Activated T-helper 9 cell treated with anti-CD3 and anti-CD28 coated beads, Interleukin-2, amount 50 U/mL, for 16 hours (primary cell): ENCODE measurements around the gene SULT1C4.
"Not testable (repeated sequence)": the region's sequence is repeated elsewhere in the genome, so short reads cannot be mapped to it uniquely, and the experiment has no call there.

Source experiments
- DNase-seq: peaks from one replicate; pipeline ENCODE4 v3.0.0-alpha.2; 2020; ENCODE audit warnings: low read depth

Gene SULT1C4

GRCh38 chr2:108413711-108414095 lies 35.9 kb downstream of the SULT1C4 start:
- no peak for DNase-seq

- no peak for DNase-seq
Observed at GRCh38 chr2:108414256-108414876, 36.6 kb downstream of the SULT1C4 start.

- DNase-seq: no peak
Observed at GRCh38 chr2:108414945-108415344, 37.2 kb downstream of the SULT1C4 start.

GRCh38 chr2:108417254-108417653 lies 39.5 kb downstream of the SULT1C4 start:
- no peak for DNase-seq

- DNase-seq: no peak
Observed at GRCh38 chr2:108418416-108418815, 40.7 kb downstream of the SULT1C4 start.

- no peak for DNase-seq
Observed at GRCh38 chr2:108423067-108423466, 45.3 kb downstream of the SULT1C4 start.

- no peak for DNase-seq
Observed at GRCh38 chr2:108423502-108424251, 45.9 kb downstream of the SULT1C4 start.

GRCh38 chr2:108428286-108429009 lies 50.7 kb downstream of the SULT1C4 start:
- no peak for DNase-seq

- DNase-seq: not testable (repeated sequence)
Observed at GRCh38 chr2:108435578-108435977, 57.8 kb downstream of the SULT1C4 start.

GRCh38 chr2:108436976-108437375 lies 59.2 kb downstream of the SULT1C4 start:
- DNase-seq: no peak
